Type B pancreatic cell (in vitro differentiated cells): ENCODE data around the gene FEV. TPM values are rescaled to one million over a fixed set of nuclear protein-coding genes. Genes with fewer than 3 reads are reported as not detected.
A peak's percentile ranks its signal among the peaks of the same experiment; 100 is the strongest.

Experiments used
- DNase-seq: peaks from one replicate; pipeline ENCODE4 v3.0.0; 2021; ENCODE audit warnings: mixed read lengths; ENCODE audit not compliant: unreplicated experiment; ENCODE audit errors: extremely low spot score
- H3K27ac Mint-ChIP-seq: 2 replicates; pipeline ENCODE4 v1.8.0; 2021; ENCODE audit warnings: mild to moderate bottlenecking, mixed read lengths
- H3K27me3 Mint-ChIP-seq: 2 replicates; pipeline ENCODE4 v1.8.0; 2021; ENCODE audit warnings: mixed read lengths
- H3K36me3 Mint-ChIP-seq: 2 replicates; pipeline ENCODE4 v1.8.0; 2021; ENCODE audit warnings: mixed read lengths
- H3K4me1 Mint-ChIP-seq: one replicate; pipeline ENCODE4 v1.8.0; 2021; ENCODE audit warnings: mixed read lengths; ENCODE audit not compliant: unreplicated experiment
- H3K4me3 Mint-ChIP-seq: 2 replicates; pipeline ENCODE4 v1.8.0; 2021; ENCODE audit warnings: mild to moderate bottlenecking, mixed read lengths
- H3K9me3 Mint-ChIP-seq: 2 replicates; pipeline ENCODE4 v1.8.0; 2021; ENCODE audit warnings: mixed read lengths
- CTCF ChIP-seq: fragments of 200-600 bp; sonication (generic); conservative IDR thresholded peaks from 2 replicates; pipeline ENCODE4 v1.5.0; 2021; ENCODE audit warnings: antibody characterized with exemption, mild to moderate bottlenecking
- total RNA-seq: library from RNA; stranded (reverse); gene quantifications from 2 replicates; pipeline ENCODE4 v1.2.1, GENCODE V29; 2021; ENCODE audit warnings: low replicate concordance

Gene FEV
- total RNA-seq, 1 donor from 2014 or later = 12.5 TPM

GRCh38 chr2:218961229-218961628 is 23.8 kb downstream of the FEV start:
- TF ChIP-seq CTCF = no peak
- Mint-ChIP-seq H3K4me1 (peaks cover 18% of the 10 kb centered on the region), H3K27ac (peak overlapping the region; percentile 75), H3K36me3 (no peaks in the 10 kb centered on the region), H3K9me3 (no peaks in the 10 kb centered on the region), H3K4me3 (peak overlapping the region; percentile 84), H3K27me3 (peaks cover 86% of the 10 kb centered on the region)
- no peak for DNase-seq

- TF ChIP-seq CTCF = no peak
- no peaks in the 10 kb centered on the region for H3K9me3 Mint-ChIP-seq
- H3K27ac Mint-ChIP-seq = peak overlapping the region; percentile 75
- peaks cover 86% of the 10 kb centered on the region for H3K27me3 Mint-ChIP-seq
- peak; percentile 62 for DNase-seq
- peaks cover 18% of the 10 kb centered on the region for H3K4me1 Mint-ChIP-seq
- peak overlapping the region; percentile 84 for H3K4me3 Mint-ChIP-seq
- no peaks in the 10 kb centered on the region for H3K36me3 Mint-ChIP-seq
Observed at GRCh38 chr2:218960309-218961165, 24.4 kb downstream of the FEV start.

GRCh38 chr2:218959761-218960308 is 25.1 kb downstream of the FEV start:
- Mint-ChIP-seq H3K27me3 (peaks cover 89% of the 10 kb centered on the region), H3K4me1 (peaks cover 18% of the 10 kb centered on the region), H3K4me3 (no peak overlapping the region), H3K9me3 (no peaks in the 10 kb centered on the region), H3K36me3 (no peaks in the 10 kb centered on the region), H3K27ac (no peak overlapping the region)
- no peak for TF ChIP-seq CTCF
- DNase-seq = peak; percentile 67

GRCh38 chr2:218959141-218959731 is 25.7 kb downstream of the FEV start, which contains the start of gene CDK5R2:
Gene CDK5R2, plus strand, starts transcription at chr2:218959666. Its CDS starts 155 bp downstream, at chr2:218959821.
- H3K4me1 Mint-ChIP-seq = peaks cover 18% of the 10 kb centered on the region
- H3K9me3 Mint-ChIP-seq = no peaks in the 10 kb centered on the region
- DNase-seq = peak; percentile 92

GRCh38 chr2:218958276-218958675 is 26.7 kb downstream of the FEV start:
- TF ChIP-seq CTCF = no peak
- Mint-ChIP-seq H3K9me3 (no peaks in the 10 kb centered on the region), H3K27me3 (peaks cover 85% of the 10 kb centered on the region), H3K4me3 (peak overlapping the region; percentile 84), H3K4me1 (peaks cover 9% of the 10 kb centered on the region), H3K27ac (no peak overlapping the region), H3K36me3 (no peaks in the 10 kb centered on the region)
- DNase-seq = peak; percentile 29

More at GRCh38 chr2:218959141-218959731, 25.7 kb downstream of the FEV start, which contains the start of gene CDK5R2:
- no peaks in the 10 kb centered on the region for H3K36me3 Mint-ChIP-seq
- no peak within 1 kb of the TSS for H3K27ac Mint-ChIP-seq
- TF ChIP-seq CTCF = no peak
- H3K27me3 Mint-ChIP-seq = peaks cover 89% of the 10 kb centered on the region
- peak within 1 kb of the TSS; percentile 84 for H3K4me3 Mint-ChIP-seq
